ENCODE data around the gene PIP5K1B.

The PIP5K1B gene

DNA sequence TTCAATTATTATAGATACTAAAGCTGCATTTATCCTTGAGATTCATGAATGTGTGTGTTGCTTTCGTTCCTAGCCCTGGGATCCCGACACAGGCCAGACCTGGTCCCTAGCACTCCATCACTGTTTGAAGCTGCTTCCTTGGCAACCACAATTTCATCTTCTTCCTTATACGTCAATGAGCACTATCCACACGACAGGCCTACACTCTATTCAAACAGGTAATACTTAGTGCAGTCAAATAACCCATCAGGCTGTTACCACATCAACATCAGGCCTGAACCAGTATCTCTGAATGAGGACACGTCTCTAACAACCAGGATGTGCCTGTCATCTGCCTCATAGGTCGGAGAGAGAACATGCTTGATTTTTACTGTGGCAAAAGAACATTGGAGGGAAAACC, 235.5 kb downstream of the PIP5K1B start:
- H3K4me3 ChIP-seq (ENCODE audit: control insufficient read depth, low read depth, low read length): no peak overlapping the region
- no peak for DNase-seq (ENCODE audit: low read depth)
- TF ChIP-seq, protein P1, sequence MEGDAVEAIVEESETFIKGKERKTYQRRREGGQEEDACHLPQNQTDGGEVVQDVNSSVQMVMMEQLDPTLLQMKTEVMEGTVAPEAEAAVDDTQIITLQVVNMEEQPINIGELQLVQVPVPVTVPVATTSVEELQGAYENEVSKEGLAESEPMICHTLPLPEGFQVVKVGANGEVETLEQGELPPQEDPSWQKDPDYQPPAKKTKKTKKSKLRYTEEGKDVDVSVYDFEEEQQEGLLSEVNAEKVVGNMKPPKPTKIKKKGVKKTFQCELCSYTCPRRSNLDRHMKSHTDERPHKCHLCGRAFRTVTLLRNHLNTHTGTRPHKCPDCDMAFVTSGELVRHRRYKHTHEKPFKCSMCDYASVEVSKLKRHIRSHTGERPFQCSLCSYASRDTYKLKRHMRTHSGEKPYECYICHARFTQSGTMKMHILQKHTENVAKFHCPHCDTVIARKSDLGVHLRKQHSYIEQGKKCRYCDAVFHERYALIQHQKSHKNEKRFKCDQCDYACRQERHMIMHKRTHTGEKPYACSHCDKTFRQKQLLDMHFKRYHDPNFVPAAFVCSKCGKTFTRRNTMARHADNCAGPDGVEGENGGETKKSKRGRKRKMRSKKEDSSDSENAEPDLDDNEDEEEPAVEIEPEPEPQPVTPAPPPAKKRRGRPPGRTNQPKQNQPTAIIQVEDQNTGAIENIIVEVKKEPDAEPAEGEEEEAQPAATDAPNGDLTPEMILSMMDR (conservative IDR thresholded peaks at IDR 0.05; ENCODE audit: control insufficient read depth, insufficient read depth, low read depth, low read length): no peak

DNA sequence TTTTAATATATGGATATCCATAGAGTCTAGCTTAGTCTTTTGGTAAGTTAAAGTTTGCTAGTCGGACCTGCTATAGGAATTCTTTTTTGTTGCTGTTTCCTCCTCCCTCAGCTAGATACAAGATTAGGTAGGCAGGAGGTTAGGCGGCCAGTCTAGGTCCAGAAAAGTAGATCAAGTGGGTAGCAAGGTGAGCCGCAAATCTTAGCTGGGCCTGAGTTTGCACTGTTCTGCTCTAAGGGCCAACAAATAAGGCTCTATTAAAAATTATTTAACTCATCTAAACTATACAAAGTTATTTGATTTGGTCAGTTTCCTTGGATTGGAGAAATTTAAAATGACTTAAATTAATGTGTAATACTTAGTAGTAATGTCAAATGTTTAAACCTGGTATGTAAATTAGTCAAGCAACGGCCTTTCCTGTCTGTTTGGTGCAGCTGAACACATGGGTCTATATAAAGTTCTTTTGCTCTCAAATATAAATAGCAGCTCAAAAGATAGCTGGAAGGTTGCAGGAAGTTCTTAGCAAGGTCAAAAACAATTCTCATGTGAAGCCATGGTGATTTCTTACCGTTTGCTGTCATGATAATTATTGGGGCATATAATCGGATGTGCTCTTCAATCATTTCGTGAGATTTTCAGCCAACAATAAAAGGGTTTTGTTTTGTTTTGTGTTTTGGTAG, 236.9 kb downstream of the PIP5K1B start:
- DNase-seq (ENCODE audit: low read depth): no peak
- TF ChIP-seq, protein P1 (conservative IDR thresholded peaks at IDR 0.05; ENCODE audit: control insufficient read depth, insufficient read depth, low read depth, low read length): no peak
- H3K4me3 ChIP-seq (ENCODE audit: control insufficient read depth, low read depth, low read length): no peak overlapping the region

- no peak for DNase-seq (ENCODE audit: low read depth)
- H3K4me3 ChIP-seq (ENCODE audit: control insufficient read depth, low read depth, low read length): no peak overlapping the region
- TF ChIP-seq, protein P1 (conservative IDR thresholded peaks at IDR 0.05; ENCODE audit: control insufficient read depth, insufficient read depth, low read depth, low read length): no peak
Observed at GRCh38 chr9:68942790-68943189, 237.8 kb downstream of the PIP5K1B start.

GRCh38 chr9:68947015-68947414, 242.0 kb downstream of the PIP5K1B start:
- DNase-seq (ENCODE audit: low read depth): no peak
- H3K4me3 ChIP-seq (ENCODE audit: control insufficient read depth, low read depth, low read length): no peak overlapping the region
- TF ChIP-seq, protein P1 (conservative IDR thresholded peaks at IDR 0.05; ENCODE audit: control insufficient read depth, insufficient read depth, low read depth, low read length): no peak

GRCh38 chr9:68947842-68948569, 243.0 kb downstream of the PIP5K1B start:
- TF ChIP-seq, protein P1 (conservative IDR thresholded peaks at IDR 0.05; ENCODE audit: control insufficient read depth, insufficient read depth, low read depth, low read length): no peak
- no peak for DNase-seq (ENCODE audit: low read depth)
- no peak overlapping the region for H3K4me3 ChIP-seq (ENCODE audit: control insufficient read depth, low read depth, low read length)

DNA sequence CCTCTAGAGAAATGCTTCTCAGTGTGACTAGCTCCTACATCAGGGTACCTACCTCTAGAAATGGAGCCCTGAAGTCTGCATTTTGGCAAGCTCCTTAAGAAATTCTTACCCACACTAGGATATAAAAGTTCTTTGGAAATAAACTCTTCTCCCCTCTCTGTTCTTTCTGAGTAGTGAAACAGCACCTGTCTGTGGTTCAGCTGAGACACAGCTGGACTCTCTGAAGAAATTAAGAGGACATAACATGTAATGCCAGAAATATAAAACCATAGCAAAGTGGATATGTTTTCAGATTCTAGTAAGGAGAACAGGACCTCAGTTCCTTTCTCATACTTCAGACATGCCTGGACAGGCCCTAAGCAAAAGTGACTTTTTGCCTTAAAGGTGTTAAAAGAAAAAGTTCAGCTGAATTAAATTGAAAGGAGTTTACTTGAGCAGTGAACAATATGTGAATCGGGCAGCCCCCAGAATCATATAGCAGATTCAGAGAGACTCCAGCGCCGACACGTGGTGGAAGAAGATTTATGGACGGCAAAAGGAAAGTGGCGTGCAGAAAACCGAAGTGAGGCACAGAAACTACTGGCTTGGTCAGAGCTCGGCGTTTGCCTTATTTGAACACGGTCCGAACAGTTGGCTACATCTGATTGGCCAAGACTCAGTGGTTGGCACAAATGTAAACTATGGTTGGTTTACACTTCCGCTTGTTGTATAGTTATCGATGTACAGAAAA, 244.4 kb downstream of the PIP5K1B start:
- DNase-seq (ENCODE audit: low read depth): peak; percentile 14
- no peak overlapping the region for H3K4me3 ChIP-seq (ENCODE audit: control insufficient read depth, low read depth, low read length)
- TF ChIP-seq, protein P1 (conservative IDR thresholded peaks at IDR 0.05; ENCODE audit: control insufficient read depth, insufficient read depth, low read depth, low read length): peak; percentile 26

All from fibroblast of mammary gland (primary cell).